CD4-positive, alpha-beta T cell treated with Interleukin-15 for 1 hour (primary cell): ENCODE results near the gene RBM45.
"Not testable (repeated sequence)": the region's sequence is repeated elsewhere in the genome, so short reads cannot be mapped to it uniquely, and the experiment has no call there.

Source experiments
- DNase-seq: peaks from one replicate; pipeline ENCODE4 v3.0.0-alpha.2; 2020

RBM45 gene

DNA sequence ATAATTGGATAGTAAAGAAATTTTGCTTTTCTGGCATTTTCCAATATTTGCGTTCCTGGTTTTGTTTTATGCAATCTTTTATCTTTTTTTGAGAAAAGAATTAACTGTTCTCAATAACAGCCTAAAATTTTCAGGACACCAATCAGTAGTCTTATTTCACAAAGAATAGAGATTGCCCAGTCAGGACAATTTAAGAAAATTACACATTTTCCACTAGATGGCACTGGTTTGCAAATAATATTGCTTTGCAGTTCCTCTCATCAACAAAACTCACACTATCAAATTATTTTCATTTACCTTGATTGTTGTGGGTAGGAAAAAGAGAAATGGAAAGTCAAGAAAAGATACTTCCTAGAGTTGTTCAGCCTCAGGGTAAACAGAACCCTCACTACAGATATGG is 2.4 kb upstream of the RBM45 start:
- DNase-seq, result no peak

DNA sequence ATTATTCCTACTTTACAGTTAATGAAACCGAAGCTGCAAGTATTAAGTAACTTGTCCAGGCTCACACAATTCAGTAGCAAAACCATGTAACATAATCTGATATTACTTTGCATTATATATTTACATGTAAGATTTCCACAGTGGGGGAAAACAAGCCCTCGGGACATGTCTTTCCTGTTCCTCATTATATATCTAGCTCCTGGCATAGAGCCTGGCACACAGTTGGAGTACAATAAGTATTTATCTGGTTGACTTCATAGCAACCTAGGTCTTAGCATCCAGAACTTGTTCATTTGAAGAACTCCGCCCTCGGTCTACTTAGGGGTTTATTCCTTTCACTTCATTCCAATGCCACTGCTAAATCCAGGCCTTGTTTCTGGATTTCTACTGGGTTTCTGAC is 1.6 kb upstream of the RBM45 start:
- DNase-seq, result no peak

DNA sequence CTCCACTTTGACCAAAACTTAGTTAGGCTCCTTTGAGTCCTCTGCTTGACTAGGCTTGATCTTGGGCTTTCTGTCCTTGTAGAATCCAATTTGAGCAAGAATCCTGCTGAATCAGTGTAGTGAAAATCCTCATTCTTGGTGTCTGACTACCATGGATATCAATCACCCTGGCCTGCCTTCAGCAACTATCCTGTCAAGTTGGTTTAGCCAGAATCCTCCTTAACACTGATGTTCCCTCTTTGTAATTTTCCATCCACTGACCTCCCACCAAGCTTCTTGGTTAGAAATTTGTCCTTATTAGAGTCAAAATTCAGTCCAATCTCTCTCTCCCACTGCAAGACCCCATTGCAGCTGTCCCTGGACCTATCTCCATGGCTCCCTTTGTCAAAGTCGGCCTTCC is 494 bp upstream of the RBM45 start:
- DNase-seq, result no peak

GRCh38 chr2:178114462-178114861 is 2.2 kb downstream of the RBM45 start:
- no peak for DNase-seq

DNA sequence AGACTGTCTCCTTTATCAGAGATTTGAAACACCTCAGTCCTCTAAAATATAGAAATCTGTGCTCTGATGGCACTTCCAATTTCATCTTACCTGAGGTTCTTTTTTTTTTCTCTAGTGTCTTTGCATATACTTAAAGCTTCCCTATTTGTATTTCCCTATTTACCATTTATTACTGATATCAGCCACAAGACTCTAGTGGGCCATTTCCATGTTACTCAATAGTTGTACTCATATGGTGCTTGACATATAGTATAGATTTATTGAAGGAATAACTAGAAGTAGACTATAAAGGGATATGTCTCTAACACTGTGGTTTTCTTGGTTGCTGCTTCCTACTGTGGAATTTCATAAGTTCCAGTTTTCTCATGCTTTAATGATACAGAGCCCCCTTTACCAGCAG is 3.0 kb downstream of the RBM45 start:
- no peak for DNase-seq

- DNase-seq, result no peak
Measured at GRCh38 chr2:178117725-178118124, 5.5 kb downstream of the RBM45 start.

GRCh38 chr2:178119179-178119922 is 7.1 kb downstream of the RBM45 start:
- DNase-seq, result no peak

GRCh38 chr2:178123163-178123562 is 10.9 kb downstream of the RBM45 start:
- no peak for DNase-seq

DNA sequence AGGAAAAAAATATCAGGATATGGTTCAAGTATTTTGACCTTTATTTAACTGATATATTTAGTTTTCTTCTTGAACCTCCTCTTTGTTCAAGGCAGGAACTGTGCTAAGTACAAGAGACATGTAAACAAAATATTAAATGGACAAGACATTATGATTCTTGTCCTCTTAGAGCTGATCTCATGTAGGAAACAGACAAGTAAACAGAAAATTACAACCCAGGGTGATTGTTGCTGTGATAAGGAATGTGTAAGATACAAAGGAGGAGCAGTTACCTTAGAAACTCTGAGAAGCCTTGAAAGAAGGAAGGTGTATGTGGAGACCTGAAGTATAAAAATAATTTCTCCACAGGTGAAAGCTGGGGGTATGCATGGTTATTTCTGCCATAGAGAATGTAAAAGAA is 12.9 kb downstream of the RBM45 start:
- no peak for DNase-seq

DNA sequence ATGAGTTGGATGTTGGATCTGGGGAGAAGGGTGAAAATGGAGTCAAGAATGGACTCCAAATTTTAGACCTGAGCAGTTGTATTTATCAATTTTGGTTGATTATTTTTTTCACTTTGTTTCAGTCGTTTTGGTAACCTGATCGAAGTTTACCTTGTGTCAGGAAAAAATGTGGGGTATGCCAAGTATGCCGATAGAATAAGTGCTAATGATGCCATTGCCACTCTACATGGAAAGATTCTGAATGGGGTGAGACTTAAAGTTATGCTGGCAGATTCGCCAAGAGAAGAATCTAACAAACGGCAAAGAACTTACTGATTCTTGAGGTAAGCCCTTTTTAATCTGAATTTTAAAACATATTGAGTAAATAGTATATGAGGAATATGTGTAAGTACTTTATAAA is 13.6 kb downstream of the RBM45 start:
- no peak for DNase-seq

DNA sequence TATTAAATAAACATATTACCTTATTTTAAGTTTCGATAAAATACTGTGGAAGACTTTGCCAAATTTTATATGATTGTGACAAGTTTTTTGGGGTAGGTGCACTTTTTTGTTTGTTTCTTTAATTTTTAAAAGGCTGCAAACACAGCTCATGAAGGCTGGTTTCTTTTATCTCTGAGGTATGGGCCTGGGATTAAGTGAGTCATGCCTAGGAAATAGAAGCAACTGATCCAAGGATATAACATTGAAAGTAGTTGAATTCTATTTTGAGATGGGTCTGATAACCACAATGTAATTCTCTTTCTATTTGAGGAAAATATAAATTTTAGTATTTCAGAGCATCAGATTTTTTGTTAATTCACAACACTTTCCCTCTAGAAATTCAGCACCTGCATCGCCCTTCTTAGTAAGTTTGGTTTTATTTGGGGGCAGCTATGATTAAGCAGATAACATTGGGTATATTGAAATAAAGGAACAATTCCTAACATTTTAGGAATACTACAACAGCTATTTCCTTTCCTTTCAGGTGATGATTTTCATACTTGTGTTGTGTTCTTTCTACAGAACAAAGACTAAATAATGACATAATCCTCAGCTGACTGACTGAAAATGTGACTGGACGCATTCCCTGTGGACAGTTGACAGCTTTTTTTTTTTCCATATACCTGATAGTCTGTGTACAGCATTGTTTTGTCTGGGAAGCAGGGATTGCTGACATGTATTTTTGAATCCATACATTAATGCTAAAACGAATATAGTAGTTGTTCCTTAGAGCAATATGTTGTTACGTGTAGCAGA is 16.8 kb downstream of the RBM45 start:
- no peak for DNase-seq

DNA sequence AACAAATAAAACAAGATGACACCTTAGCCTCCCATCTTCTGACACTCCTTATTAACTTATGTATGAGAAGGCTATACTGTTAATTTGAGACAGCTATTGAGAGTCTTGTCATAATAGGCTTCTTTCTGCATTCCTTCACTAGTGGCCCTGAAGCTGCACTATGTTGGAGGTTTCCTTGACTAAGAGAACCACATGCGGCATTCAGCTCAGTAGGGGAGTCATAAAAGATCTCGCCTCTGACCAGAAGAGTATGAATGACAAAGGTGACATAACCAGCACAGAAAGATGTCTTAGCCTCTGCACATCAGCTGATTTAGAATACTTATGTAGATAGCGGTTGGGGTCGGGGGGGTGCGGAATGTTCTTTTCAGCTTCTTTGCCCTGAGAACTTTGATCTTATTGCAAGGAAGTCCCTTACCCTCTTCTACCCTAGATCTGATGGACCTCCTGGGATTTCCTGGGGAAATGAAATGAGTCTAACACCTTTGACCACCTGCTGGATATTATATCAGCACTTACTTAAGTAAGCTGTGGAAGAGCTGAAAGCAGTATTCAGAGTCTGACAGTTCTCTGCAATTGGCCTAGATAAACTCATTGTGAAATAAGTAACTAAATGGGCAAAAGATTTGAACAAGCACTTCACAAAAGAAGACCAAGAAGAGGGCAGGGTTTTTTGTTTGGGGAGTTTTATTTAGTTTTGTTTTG is 24.2 kb downstream of the RBM45 start:
- no peak for DNase-seq

DNA sequence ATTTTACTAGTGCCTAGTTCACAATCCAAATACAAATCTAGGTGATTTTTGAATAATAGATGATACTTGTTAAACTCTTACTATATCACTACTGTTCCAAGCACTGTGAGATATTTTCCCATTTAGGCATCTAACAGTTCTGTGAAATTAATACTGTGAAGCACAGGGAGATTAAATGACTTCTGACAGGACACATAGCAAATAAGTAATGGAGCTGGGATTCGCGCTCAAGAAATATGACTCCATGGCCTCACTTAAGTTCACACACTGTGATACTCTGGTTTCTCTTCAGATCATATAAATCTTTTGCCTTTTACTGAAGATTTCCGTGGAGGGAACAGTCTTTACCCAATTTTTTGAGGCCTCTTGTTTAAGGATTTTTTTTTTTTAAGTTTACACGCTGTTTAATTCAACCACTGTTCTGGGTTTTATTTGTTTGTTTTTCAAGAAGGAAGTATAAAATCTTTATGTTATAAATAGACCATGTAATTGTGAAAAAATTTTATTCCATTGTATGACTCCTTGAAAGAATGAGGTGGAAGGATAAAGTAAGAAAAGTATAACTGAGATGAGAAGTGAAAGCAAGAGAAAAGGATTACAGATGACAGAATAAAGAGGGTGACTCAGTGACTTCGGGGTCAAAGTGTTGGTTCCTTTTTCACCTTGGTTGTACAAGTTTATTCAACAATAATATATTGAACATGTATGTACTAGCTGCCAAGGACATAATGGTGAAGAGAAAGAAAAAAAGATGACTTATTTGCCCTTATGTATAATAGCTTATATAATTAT is 30.2 kb downstream of the RBM45 start:
- DNase-seq, result no peak

GRCh38 chr2:178143481-178143880 is 31.2 kb downstream of the RBM45 start:
- DNase-seq, result no peak

DNA sequence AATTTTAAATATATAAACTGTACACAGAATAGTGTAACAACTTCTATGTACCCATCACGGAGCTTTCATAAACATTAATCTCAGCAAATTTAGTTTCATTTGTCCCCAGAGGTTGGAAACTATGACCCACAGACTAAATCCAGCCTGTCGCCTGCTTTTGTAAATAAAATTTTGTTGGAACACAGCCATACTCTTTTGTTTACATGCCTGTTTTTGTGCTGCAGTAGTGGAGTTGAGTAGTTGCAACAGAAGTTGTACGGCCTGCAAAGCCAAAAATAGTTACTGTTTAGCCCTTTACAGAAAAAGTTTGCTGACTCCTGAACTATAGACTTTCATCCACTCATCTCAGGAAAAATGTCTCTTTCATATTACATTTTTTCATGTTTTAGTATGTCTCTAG is 39.8 kb downstream of the RBM45 start:
- DNase-seq, result no peak

- no peak for DNase-seq
Measured at GRCh38 chr2:178152542-178152941, 40.3 kb downstream of the RBM45 start.

GRCh38 chr2:178152977-178153376 is 40.7 kb downstream of the RBM45 start:
- DNase-seq, result no peak

DNA sequence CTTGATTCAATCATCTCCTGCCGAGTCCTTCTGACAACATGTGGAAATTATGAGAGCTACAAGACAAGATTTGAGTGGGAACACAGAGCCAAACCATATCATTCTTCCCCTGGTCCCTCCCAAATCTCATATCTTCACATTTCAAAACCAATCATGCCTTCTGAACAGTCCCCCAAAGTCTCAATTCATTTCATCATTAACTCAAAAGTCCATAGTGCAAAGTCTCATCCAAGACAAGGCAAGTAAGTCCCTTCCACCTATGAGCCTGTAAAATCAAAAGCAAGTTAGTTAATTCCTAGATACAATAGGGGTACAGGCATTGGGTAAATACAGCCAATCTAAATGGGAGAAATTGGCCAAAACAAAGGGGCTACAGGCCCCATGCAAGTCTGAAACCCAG is 41.6 kb downstream of the RBM45 start:
- not testable (repeated sequence) for DNase-seq

- no peak for DNase-seq
Measured at GRCh38 chr2:178155524-178155923, 43.3 kb downstream of the RBM45 start.

DNA sequence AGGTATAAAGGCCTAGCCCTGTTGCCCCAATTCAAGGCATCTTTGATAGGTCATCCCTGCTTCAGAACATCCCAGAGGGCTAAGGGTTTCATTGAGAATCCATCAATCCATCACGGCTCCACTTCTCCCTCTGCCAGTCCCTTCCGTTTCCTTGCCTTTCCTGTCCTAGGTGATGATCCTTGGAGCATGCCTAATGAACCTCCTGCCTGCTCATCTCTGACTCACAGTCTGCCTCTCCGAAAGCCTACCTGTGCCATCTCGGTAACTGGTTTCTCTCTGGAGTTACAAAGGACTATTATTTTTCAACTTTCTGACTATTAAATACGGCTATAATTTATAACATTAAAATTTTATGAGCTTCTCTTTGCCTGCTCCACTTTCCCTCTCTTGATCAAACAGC is 45.3 kb downstream of the RBM45 start:
- DNase-seq, result no peak

DNA sequence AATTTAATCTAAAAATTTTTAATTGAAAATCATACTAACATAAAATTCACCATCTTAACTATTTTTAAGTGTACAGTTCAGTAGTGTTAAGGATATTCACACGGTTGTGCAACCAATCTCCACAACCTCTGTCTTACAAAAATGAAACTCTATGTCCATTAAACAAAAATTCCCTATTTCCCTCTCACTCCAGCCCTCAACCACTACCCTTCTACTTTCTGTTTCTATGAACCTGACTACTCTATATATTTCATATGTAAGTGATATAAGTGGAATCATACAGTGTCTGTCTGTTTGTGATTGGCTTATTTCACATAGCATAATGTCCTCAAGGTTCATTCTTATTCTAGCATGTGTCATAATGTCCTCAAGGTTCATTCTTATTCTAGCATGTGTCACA is 47.7 kb downstream of the RBM45 start:
- no peak for DNase-seq

DNA sequence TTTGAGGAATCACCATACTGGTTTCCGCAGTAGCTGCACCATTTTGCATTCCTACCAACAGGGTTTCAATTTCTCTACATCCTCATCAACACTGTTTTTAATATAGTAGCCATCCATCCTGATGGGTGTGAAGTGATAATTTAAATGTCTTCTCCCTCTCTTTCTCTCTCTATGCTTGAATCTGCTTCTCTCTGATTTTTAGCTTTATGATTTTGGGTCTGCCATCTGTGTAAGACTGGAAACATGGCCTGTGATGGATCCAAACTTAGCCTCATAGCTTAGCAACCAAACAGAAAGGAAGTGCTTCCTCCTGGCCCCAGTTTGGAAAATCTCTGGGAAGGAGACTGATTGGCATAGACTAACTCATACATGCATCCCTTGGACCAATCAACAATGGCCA is 48.4 kb downstream of the RBM45 start:
- DNase-seq, result no peak

- no peak for DNase-seq
Measured at GRCh38 chr2:178163395-178163794, 51.2 kb downstream of the RBM45 start.
